ENCODE measurements around the gene CDC42EP5. TPM values are rescaled to one million over a fixed set of nuclear protein-coding genes. Genes with fewer than 3 reads are reported as not detected.
A peak's percentile ranks its signal among the peaks of the same experiment; 100 is the strongest.

Gene CDC42EP5
- total RNA-seq, 1 donor from 2014 or later = not detected

DNA sequence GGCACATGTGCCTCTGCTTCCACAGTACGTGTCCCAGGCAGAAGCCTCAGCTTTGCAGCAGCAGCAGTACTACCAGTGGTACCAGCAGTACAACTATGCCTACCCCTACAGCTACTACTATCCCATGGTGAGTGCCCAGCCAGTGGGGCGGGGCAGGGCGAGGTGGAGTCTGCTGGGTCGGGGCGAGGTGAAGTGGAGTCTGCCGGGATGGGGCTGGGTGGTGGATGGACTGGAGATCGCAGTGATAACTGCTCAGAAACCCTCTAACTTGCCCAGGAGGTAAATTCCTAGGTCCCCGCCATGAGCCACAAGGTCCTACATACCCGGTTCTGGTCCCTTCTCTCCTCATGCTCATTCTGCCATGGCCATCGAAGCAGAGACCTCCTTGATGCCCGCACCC, 20.5 kb downstream of the CDC42EP5 start:
- DNase-seq (no peak), ATAC-seq (ENCODE audit: low read depth) (no peak)
- Mint-ChIP-seq H3K27ac (no peak overlapping the region), H3K27me3 (no peaks in the 10 kb centered on the region), H3K4me3 (no peak overlapping the region), H3K36me3 (ENCODE audit: low read depth) (peaks cover 87% of the 10 kb centered on the region), H3K4me1 (peaks cover 40% of the 10 kb centered on the region), H3K9me3 (no peaks in the 10 kb centered on the region)
- CTCF ChIA-PET = no interaction called here
- TF ChIP-seq, protein P1, sequence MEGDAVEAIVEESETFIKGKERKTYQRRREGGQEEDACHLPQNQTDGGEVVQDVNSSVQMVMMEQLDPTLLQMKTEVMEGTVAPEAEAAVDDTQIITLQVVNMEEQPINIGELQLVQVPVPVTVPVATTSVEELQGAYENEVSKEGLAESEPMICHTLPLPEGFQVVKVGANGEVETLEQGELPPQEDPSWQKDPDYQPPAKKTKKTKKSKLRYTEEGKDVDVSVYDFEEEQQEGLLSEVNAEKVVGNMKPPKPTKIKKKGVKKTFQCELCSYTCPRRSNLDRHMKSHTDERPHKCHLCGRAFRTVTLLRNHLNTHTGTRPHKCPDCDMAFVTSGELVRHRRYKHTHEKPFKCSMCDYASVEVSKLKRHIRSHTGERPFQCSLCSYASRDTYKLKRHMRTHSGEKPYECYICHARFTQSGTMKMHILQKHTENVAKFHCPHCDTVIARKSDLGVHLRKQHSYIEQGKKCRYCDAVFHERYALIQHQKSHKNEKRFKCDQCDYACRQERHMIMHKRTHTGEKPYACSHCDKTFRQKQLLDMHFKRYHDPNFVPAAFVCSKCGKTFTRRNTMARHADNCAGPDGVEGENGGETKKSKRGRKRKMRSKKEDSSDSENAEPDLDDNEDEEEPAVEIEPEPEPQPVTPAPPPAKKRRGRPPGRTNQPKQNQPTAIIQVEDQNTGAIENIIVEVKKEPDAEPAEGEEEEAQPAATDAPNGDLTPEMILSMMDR (IDR thresholded peaks at IDR 0.05) = no peak
- intact Hi-C loops (cut with micrococcal nuclease) = no loop called here
- POLR2A ChIA-PET = no interaction called here

- ATAC-seq (ENCODE audit: low read depth) (no peak), DNase-seq (no peak)
- intact Hi-C loops (cut with micrococcal nuclease) = no loop called here
- POLR2A ChIA-PET = interaction anchor here (0.8 kb wide), 1 partner anchor 10 kb away, joined by 4 read pairs; no protein-coding TSS in a partner anchor
- Mint-ChIP-seq H3K4me3 (no peak overlapping the region), H3K27me3 (no peaks in the 10 kb centered on the region), H3K27ac (no peak overlapping the region), H3K4me1 (peaks cover 47% of the 10 kb centered on the region), H3K9me3 (no peaks in the 10 kb centered on the region), H3K36me3 (ENCODE audit: low read depth) (peaks cover 81% of the 10 kb centered on the region)
- TF ChIP-seq, protein P1 (IDR thresholded peaks at IDR 0.05) = no peak
- CTCF ChIA-PET = no interaction called here
Observed at GRCh38 chr19:54451997-54452396, 21.1 kb downstream of the CDC42EP5 start.

- DNase-seq (no peak), ATAC-seq (ENCODE audit: low read depth) (no peak)
- ChIA-PET POLR2A (interaction anchor here (0.8 kb wide), 1 partner anchor 11 kb away, joined by 4 read pairs; no protein-coding TSS in a partner anchor), CTCF (no interaction called here)
- peaks cover 49% of the 10 kb centered on the region for H3K4me1 Mint-ChIP-seq
- no peaks in the 10 kb centered on the region for H3K27me3 Mint-ChIP-seq
- TF ChIP-seq, protein P1 (IDR thresholded peaks at IDR 0.05) = no peak
- intact Hi-C loops (cut with micrococcal nuclease) = no loop called here
- H3K36me3 Mint-ChIP-seq (ENCODE audit: low read depth) = peaks cover 75% of the 10 kb centered on the region
- peak overlapping the region; percentile 100 for H3K4me3 Mint-ChIP-seq
- H3K27ac Mint-ChIP-seq = no peak overlapping the region
- no peaks in the 10 kb centered on the region for H3K9me3 Mint-ChIP-seq
Observed at GRCh38 chr19:54451331-54451871, 21.7 kb downstream of the CDC42EP5 start.

DNA sequence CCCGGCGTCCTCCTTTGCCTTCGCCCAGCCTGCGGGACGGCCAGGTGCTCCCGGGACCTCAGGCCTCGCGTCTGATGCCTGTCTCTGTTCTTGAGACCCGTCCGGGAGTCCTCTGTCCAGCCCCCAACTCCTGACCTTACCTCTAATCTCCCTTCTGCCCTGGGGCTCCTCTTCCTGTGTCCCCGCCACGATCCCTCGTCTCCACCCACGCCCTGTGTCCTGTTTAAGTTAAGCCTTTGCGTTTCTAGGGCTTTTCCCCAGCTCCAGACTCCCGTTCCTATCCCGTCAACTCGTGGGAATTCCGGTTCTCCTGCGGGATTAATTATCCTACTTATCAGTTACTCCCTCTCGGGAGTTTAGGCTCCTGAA, 23.4 kb downstream of the CDC42EP5 start:
- H3K27me3 Mint-ChIP-seq = no peaks in the 10 kb centered on the region
- POLR2A ChIA-PET = interaction anchor here (0.8 to 1.3 kb wide), 2 partner anchors 12 to 160 kb away, joined by 3 read pairs; no protein-coding TSS in a partner anchor
- intact Hi-C loops (cut with micrococcal nuclease) = loop anchor here (1.0 to 5.0 kb wide), 7 partner anchors 14 to 1027 kb away; partner anchors contain the start of genes LENG9, MYADM, PPP1R12C and PRPF31
- CTCF ChIA-PET = no interaction called here
- H3K4me1 Mint-ChIP-seq = peaks cover 49% of the 10 kb centered on the region
- TF ChIP-seq, protein P1 (IDR thresholded peaks at IDR 0.05) = no peak
- H3K4me3 Mint-ChIP-seq = peak overlapping the region; percentile 100
- peaks cover 71% of the 10 kb centered on the region for H3K36me3 Mint-ChIP-seq (ENCODE audit: low read depth)
- ATAC-seq (ENCODE audit: low read depth) (no peak), DNase-seq (no peak)
- peak overlapping the region; percentile 97 for H3K27ac Mint-ChIP-seq
- H3K9me3 Mint-ChIP-seq = no peaks in the 10 kb centered on the region

DNA sequence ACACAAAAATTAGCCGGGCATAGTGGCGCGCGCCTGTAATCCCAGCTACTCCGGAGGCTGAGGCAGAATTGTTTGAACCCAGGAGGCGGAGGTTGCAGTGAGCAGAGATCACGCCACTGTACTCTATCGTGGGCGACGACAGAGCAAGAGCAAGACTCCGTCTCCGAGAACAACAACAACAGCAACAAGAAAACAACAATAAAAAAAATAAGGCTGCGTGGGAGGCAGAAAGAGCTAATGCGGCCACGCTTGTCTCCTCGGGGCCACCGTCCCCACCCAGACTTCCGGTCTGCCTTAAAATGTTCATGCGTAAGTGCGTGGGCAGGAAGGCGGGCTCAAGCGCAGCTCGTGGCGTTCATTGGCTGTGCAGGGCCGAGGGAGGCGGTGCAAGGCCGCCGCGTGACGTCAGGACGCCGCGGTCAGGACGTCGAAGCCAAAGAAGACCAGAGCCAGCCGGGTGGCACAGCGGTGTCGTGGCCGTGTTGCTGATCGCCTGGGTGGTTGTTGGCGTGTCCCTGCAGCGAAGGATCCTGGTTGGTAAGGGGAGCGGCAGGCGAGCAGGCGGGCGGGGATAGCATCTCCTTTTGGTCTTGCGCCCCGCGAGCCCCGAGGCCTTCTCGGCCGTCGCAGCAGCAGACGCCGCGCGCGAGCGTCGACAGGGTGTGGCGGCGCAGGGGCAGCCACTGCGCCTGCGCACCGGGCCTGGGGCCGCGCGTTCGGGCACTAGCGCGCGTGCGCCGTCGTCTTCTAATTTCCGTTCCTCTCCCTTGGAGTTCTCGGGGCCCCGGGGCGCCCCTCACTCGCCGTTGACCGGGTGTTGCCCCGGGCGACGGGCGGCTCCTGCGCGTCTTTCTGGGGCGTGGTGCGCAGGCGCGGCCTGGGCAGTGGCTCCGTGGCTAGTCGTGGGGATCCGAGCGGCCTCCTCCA, 24.1 kb downstream of the CDC42EP5 start, which contains the start of gene LENG8:
Gene LENG8, plus strand, starts transcription at position 426 of the 927 bp plus-strand sequence. CDS start 2,146 bp downstream, outside the sequence.
- no peaks in the 10 kb centered on the region for H3K27me3 Mint-ChIP-seq
- POLR2A ChIA-PET = interaction anchor here (0.6 to 2.0 kb wide), 31 partner anchors 9 to 1197 kb away, joined by 3 to 78 read pairs (median 4); partner anchors contain the start of genes CNOT3, KMT5C, LENG1 and LENG9
- peaks cover 70% of the 10 kb centered on the region for H3K36me3 Mint-ChIP-seq (ENCODE audit: low read depth)

More for the DNA sequence above, 24.1 kb downstream of the CDC42EP5 start, which contains the start of gene LENG8:
- Mint-ChIP-seq H3K4me1 (peaks cover 49% of the 10 kb centered on the region), H3K4me3 (peak within 1 kb of the TSS; percentile 100), H3K9me3 (no peaks in the 10 kb centered on the region), H3K27ac (peak within 1 kb of the TSS; percentile 97)
- TF ChIP-seq, protein P1 (IDR thresholded peaks at IDR 0.05) = no peak
- DNase-seq (peak; percentile 98), ATAC-seq (ENCODE audit: low read depth) (peak; percentile 92)
- CTCF ChIA-PET = no interaction called here
- intact Hi-C loops (cut with micrococcal nuclease) = loop anchor here (1.0 to 5.0 kb wide), 7 partner anchors 14 to 1027 kb away; partner anchors contain the start of genes LENG9, MYADM, PPP1R12C and PRPF31
